Amygdala (tissue), 56 donors: Measurements from ENCODE around the gene DBNL.

Source experiments
- DNase-seq, 56 donors: peaks; one replicate each; lab custom pipeline; 2025; lab: John Stamatoyannopoulos, UW

The DBNL gene

DNA sequence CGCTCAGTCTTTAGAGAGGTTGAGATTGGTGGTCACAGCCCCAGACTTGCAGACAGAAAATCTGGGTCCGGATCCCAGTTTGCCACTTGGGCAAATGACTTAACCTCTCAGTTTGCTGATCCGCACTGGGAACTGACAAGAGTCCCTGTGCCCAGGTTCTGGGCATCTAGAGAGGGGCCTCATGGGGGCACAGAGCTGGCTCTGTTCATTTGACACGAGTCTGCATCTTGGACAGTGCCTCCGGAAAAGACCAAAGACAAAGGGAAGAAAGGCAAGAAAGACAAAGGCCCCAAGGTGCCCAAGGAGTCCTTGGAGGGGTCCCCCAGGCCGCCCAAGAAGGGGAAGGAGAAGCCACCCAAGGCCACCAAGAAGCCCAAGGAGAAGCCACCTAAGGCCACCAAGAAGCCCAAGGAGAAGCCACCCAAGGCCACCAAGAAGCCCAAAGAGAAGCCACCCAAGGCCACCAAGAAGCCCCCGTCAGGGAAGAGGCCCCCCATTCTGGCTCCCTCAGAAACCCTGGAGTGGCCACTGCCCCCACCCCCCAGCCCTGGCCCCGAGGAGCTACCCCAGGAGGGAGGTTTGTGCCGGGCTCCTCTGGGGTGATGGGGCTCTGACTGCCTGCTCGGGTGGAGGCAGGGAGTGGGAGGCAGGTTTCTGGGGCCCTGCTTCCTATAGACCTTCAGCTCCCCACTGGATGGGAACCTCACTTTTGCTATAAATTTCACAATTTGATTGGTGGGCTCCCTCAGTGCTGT is 62.0 kb downstream of the DBNL start:
- no peak for DNase-seq

DNA sequence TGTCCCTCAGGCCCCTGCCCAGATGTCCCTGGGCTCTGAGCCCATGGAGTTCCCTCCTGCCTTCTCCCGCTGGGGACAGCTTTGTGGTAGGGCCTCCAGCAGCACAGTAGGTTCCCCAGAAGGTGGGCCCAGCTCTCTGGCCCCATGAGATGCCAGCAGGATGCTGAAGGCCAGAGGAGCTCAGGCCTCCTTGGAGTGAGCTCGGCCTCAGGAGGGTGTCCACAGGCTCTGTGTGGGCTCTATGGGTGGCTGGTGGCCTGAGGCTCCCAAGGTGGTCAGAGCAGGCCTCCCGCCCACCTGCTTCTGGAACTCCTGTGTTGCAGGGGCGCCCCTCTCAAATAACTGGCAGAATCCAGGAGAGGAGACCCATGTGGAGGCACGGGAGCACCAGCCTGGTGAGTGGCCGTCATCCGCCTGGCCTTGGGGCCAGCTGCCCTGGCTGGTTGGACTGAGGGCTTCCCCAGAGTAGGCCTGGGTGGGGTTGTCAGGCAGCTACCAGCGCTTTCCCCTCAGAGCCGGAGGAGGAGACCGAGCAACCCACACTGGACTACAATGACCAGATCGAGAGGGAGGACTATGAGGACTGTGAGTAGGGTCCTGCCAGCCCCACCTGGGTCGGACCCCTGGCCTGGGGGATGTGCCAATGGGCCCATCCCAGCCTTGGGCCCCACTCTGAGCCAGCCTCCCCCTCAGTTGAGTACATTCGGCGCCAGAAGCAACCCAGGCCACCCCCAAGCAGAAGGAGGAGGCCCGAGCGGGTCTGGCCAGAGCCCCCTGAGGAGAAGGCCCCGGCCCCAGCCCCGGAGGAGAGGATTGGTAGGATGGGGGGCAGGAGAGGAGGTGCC is 62.8 kb downstream of the DBNL start:
- no peak for DNase-seq

DNA sequence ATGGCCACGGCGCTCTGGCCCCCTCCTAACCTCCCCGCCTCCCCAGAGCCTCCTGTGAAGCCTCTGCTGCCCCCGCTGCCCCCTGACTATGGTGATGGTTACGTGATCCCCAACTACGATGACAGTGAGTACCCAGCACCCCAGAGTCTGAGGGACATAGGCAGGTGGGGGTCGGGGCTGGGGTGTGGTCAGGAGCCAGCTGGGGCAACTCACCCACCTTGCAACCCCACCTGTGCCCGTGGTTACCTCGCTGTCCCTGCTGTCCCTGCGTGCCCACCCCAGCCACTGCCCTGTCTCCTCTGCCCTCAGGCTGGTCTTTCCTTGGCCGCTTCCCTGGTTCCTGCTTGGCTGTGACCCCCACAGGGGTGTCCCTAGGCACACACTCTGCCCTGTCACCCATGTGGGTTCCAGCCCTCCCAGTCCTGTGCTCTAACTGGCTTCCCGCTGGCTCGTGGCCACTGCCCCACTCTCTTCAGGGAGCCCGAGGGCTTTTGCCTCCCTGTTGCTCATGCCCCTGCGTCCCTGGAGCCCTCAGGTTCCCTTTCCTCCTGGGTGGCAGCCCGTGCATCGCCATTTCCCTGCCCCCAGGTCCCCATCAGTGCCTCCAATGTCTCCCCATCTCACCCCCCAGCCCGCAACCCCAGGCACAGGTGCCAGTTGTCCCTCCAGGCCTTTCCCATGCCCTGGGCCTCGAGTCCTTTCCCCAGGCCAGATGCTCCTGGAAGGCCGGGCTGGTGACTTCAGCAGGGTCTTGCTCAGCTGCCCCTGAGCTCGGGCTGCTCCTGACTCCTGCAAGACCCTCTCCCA is 63.7 kb downstream of the DBNL start:
- DNase-seq, result no peak

DNA sequence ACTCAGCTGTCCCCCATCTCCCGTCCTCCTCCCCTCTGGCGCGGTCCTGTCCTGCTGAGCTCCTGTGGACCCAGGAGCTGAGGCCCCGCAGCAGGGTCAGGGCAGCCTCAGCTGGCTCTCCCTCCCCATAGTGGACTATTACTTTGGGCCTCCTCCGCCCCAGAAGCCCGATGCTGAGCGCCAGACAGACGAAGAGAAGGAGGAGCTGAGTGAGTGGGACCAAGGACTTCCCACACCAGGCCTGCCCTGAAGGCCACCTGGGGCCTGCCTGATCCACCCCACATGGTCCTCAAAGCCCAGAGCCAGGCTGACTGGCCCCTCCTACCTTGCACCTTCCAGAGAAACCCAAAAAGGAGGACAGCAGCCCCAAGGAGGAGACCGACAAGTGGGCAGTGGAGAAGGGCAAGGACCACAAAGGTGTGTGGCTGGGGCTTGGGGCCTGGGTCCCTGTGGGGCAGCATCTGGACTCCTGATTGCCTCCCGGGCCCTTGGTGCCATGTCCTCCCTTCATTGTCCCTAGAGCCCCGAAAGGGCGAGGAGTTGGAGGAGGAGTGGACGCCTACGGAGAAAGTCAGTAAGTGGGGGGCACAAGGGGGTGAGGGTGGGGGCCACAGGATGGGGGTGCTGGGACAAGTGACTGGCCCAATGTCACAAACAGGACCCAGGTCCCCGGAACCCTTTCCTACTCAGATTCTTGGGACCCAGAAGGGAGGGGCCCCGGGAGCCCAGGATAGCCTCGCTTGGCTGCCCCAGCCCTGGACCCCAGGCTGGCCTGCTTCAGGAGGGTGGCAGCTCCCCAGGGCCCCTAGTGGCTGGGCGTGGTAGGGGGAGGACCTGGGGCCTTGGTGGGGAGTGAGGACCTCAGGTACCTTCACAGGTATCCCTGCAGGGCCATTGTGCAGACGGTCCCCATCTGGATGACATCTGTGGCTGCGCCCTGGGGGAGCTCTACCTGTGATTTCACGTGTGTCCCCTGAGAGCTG is 64.6 kb downstream of the DBNL start:
- DNase-seq, result no peak

DNA sequence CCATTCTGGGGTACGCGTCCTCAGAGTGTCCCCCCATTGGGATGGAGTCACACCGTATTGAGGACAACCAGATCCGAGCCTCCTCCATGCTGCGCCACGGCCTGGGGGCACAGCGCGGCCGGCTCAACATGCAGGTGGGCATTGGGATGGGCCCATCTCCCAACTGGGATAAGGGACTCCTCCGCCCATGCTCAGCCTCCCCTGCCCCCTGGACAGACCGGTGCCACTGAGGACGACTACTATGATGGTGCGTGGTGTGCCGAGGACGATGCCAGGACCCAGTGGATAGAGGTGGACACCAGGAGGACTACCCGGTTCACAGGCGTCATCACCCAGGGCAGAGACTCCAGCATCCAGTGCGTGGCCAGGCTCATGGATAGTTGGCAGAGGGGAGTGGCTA is 65.5 kb downstream of the DBNL start:
- DNase-seq, result no peak

DNA sequence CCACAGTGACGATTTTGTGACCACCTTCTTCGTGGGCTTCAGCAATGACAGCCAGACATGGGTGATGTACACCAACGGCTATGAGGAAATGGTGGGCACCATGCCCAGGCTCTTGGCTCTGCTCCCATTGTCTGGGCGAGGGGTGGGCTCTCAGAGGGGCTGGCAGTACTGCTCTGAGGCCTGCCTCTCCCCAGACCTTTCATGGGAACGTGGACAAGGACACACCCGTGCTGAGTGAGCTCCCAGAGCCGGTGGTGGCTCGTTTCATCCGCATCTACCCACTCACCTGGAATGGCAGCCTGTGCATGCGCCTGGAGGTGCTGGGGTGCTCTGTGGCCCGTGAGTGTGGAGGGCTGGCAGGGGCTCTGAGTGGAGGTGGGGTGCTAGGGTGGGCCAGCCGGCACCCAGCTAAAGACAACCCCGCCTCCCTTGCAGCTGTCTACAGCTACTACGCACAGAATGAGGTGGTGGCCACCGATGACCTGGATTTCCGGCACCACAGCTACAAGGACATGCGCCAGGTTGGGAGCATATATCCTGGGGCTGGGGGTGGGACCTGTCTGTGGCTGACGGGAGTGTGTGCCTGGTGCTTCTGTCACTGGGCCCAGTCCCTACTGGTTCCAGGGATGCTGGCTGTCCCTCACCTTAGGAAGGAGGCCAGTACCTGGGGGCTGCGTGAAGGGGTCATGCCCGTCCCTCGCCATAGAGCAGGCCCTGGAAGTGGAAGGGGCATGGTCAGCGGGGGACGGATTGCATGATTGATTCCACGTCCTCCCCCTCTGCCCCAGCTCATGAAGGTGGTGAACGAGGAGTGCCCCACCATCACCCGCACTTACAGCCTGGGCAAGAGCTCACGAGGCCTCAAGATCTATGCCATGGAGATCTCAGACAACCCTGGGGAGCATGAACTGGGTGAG is 66.5 kb downstream of the DBNL start:
- no peak for DNase-seq
